Keratinocyte (primary cell): Measurements from ENCODE around the gene NLGN4X.

Experiments used
- EZH2 ChIP-seq: IDR thresholded peaks from one replicate; pipeline ENCODE4 v1.6.1; 2012; ENCODE audit warnings: inconsistent platforms, mild to moderate bottlenecking, low read length, moderate library complexity
- TF ChIP-seq, protein P1 (sequence below), 3 experiments: IDR thresholded peaks in 1 of 3; conservative IDR thresholded peaks in 1 of 3; optimal IDR thresholded peaks in 1 of 3; 2 replicates in 2 of 3; 3 replicates in 1 of 3; pipeline versions ENCODE3 to v1.5.1; 2011; ENCODE audit warnings: low read length in 3 of 3, mild to moderate bottlenecking in 3 of 3, moderate library complexity in 2 of 3, control low read depth in 1 of 3, inconsistent platforms in 1 of 3; ENCODE audit not compliant: insufficient read depth in 2 of 3; ENCODE audit errors: extremely low read depth in 1 of 3

DNA sequence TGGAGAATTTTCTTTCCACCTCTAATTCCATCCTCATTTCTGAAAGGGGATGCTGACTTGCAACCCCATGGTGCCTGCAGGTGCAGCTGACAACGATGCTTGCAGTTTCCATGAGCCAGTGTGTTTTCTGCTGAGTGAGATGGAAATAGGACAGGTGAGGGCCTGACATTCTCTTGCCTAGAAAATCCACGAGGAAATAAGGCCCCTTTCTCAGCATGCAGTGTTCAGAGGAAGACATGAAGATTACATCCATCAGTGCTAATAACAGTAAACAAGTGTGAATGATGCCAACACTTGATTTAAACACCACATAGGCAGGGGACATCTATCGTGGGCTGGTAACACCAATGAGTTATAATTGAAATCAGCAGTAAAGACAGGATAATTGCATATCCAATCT, 237.3 kb downstream of the NLGN4X start:
- no peak for TF ChIP-seq EZH2
- TF ChIP-seq, protein P1, sequence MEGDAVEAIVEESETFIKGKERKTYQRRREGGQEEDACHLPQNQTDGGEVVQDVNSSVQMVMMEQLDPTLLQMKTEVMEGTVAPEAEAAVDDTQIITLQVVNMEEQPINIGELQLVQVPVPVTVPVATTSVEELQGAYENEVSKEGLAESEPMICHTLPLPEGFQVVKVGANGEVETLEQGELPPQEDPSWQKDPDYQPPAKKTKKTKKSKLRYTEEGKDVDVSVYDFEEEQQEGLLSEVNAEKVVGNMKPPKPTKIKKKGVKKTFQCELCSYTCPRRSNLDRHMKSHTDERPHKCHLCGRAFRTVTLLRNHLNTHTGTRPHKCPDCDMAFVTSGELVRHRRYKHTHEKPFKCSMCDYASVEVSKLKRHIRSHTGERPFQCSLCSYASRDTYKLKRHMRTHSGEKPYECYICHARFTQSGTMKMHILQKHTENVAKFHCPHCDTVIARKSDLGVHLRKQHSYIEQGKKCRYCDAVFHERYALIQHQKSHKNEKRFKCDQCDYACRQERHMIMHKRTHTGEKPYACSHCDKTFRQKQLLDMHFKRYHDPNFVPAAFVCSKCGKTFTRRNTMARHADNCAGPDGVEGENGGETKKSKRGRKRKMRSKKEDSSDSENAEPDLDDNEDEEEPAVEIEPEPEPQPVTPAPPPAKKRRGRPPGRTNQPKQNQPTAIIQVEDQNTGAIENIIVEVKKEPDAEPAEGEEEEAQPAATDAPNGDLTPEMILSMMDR (optimal IDR thresholded peaks at IDR 0.05 in 1 of 3, IDR thresholded peaks at IDR 0.05 in 1 of 3, conservative IDR thresholded peaks at IDR 0.05 in 1 of 3; ENCODE audit: extremely low read depth in 1 of 3, insufficient read depth in 2 of 3, low read length in 3 of 3) = no peak
